Liver (tissue), 9 donors: ENCODE measurements around the gene FNDC1. TPM values are rescaled to one million over a fixed set of nuclear protein-coding genes. Genes with fewer than 3 reads are reported as not detected.
A peak's percentile ranks its signal among the peaks of the same experiment; 100 is the strongest.

ENCODE experiments used
- DNase-seq: peaks from one replicate; pipeline ENCODE4 v3.0.0-alpha.2; 2017; ENCODE audit warnings: low spot score
- H3K27ac ChIP-seq, 2 donors: one replicate each; pipeline ENCODE4 v1.7.0; 2013; ENCODE audit warnings: inconsistent platforms in 2 of 2, low read length in 2 of 2, control low read depth in 1 of 2, low read depth in 1 of 2, mild to moderate bottlenecking in 1 of 2
- H3K27me3 ChIP-seq, 4 donors: one replicate each; pipeline versions ENCODE4 v1.6.1 to v1.7.0; 2013; ENCODE audit warnings: low read length in 3 of 4, inconsistent platforms in 1 of 4, mild to moderate bottlenecking in 1 of 4, moderate library complexity in 1 of 4; ENCODE audit not compliant: control insufficient read depth in 4 of 4, insufficient read depth in 4 of 4
- H3K36me3 ChIP-seq, 4 donors: one replicate each; pipeline versions ENCODE4 v1.6.1 to v1.7.0; 2013; ENCODE audit warnings: low read length in 3 of 4, mild to moderate bottlenecking in 3 of 4, low read depth in 1 of 4, moderate library complexity in 1 of 4; ENCODE audit not compliant: control insufficient read depth in 4 of 4, insufficient read depth in 3 of 4
- H3K4me1 ChIP-seq, 4 donors: one replicate each; pipeline versions ENCODE4 v1.6.1 to v1.7.0; 2013; ENCODE audit warnings: low read length in 3 of 4, mild to moderate bottlenecking in 3 of 4, moderate library complexity in 1 of 4; ENCODE audit not compliant: control insufficient read depth in 4 of 4, insufficient read depth in 4 of 4
- H3K4me3 ChIP-seq, 3 donors: one replicate each; pipeline versions ENCODE4 v1.6.1 to v1.7.0; 2013; ENCODE audit warnings: low read length in 3 of 3, control low read depth in 1 of 3, low read depth in 1 of 3, mild to moderate bottlenecking in 1 of 3
- H3K9ac ChIP-seq, 2 donors: one replicate each; pipeline ENCODE4 v1.7.0; 2013; ENCODE audit warnings: low read length in 2 of 2, mild to moderate bottlenecking in 2 of 2, moderate library complexity in 2 of 2, control low read depth in 1 of 2, low read depth in 1 of 2
- H3K9me3 ChIP-seq, 4 donors: one replicate each; pipeline versions ENCODE4 v1.6.1 to v1.7.0; 2013; ENCODE audit warnings: low read length in 3 of 4; ENCODE audit not compliant: control insufficient read depth in 4 of 4
- EGR1 ChIP-seq, 2 donors: IDR thresholded peaks; 2 replicates each; pipeline ENCODE4 v1.6.1; 2016 to 2018; ENCODE audit warnings: antibody characterized with exemption in 2 of 2, low read depth in 2 of 2
- FOXA1 ChIP-seq: IDR thresholded peaks from 2 replicates; pipeline ENCODE4 v1.6.1; 2016; ENCODE audit warnings: antibody characterized with exemption
- FOXA2 ChIP-seq: IDR thresholded peaks from 2 replicates; pipeline ENCODE4 v1.6.1; 2016; ENCODE audit warnings: antibody characterized with exemption
- HNF4A ChIP-seq, 2 donors: conservative IDR thresholded peaks; 2 replicates each; pipeline ENCODE4 v1.6.1; 2016; ENCODE audit warnings: antibody characterized with exemption in 2 of 2, mild to moderate bottlenecking in 2 of 2
- JUND ChIP-seq, 2 donors: IDR thresholded peaks; 2 replicates each; pipeline ENCODE4 v1.6.1; 2016; ENCODE audit warnings: antibody characterized with exemption in 2 of 2
- NR2F2 ChIP-seq: IDR thresholded peaks from 2 replicates; pipeline ENCODE4 v1.6.1; 2016; ENCODE audit warnings: antibody characterized with exemption
- RAD21 ChIP-seq, 2 donors: IDR thresholded peaks; 2 replicates each; pipeline ENCODE4 v1.6.1; 2016; ENCODE audit warnings: antibody characterized with exemption in 2 of 2, mild to moderate bottlenecking in 2 of 2
- RXRA ChIP-seq, 2 donors: IDR thresholded peaks; 2 replicates each; pipeline ENCODE4 v1.6.1; 2017 to 2018; ENCODE audit warnings: antibody characterized with exemption in 2 of 2, mild to moderate bottlenecking in 1 of 2
- SP1 ChIP-seq: IDR thresholded peaks from 2 replicates; pipeline ENCODE4 v1.6.1; 2018; ENCODE audit warnings: antibody characterized with exemption, mild to moderate bottlenecking
- TAF1 ChIP-seq: conservative IDR thresholded peaks from 2 replicates; pipeline ENCODE4 v1.6.1; 2016; ENCODE audit warnings: antibody characterized with exemption, mild to moderate bottlenecking
- YY1 ChIP-seq: IDR thresholded peaks from 2 replicates; pipeline ENCODE4 v1.6.1; 2016; ENCODE audit warnings: antibody characterized with exemption, mild to moderate bottlenecking
- WGBS: extraction: QIAGEN DNeasy Blood & Tissue Kit; methylation state at CpG from one replicate; pipeline ENCODE4 v1.1.7; 2013; 5-methylcytosine and 5-hydroxymethylcytosine counted together
- polyA plus RNA-seq, 2 donors: library from polyadenylated mRNA; stranded (reverse) in 1 of 2; unstranded in 1 of 2; fragments of 200-250 nt in 1 of 2; fragments of >200 nt in 1 of 2; fragmentation: Nextera tagmentation in 1 of 2; extraction: Ambion mirVana in 1 of 2; gene quantifications; one replicate each; pipeline versions ENCODE4 v1.2.1 to v1.2.3, GENCODE V29; 2013 to 2015
- total RNA-seq, 2 donors: library from RNA; depleted of rRNA; stranded (reverse); fragments of >200 nt; gene quantifications; one replicate each; pipeline ENCODE4 v1.2.3, GENCODE V29; 2014
- TF ChIP-seq, protein P1 (sequence below): fragments of 150-350 bp; IDR thresholded peaks from 2 replicates; pipeline ENCODE4 v1.5.1; 2017; ENCODE audit warnings: improper control_type of control experiment, low read depth, low read length; ENCODE audit not compliant: missing input control
- TF ChIP-seq, protein P2 (sequence below): IDR thresholded peaks from 2 replicates; pipeline ENCODE4 v1.6.1; 2016; ENCODE audit warnings: antibody characterized with exemption
- TF ChIP-seq, protein P3 (sequence below): IDR thresholded peaks from 2 replicates; pipeline ENCODE4 v1.6.1; 2016; ENCODE audit warnings: antibody characterized with exemption, mild to moderate bottlenecking
- TF ChIP-seq, protein P4 (sequence below): IDR thresholded peaks from 2 replicates; pipeline ENCODE4 v1.6.1; 2016; ENCODE audit warnings: antibody characterized with exemption
- TF ChIP-seq, protein P5 (sequence below): IDR thresholded peaks from 2 replicates; pipeline ENCODE4 v1.6.1; 2016; ENCODE audit warnings: antibody characterized with exemption
- donor health status: healthy.
- donor health status: healthy.
- donor health status: healthy.
- donor health status: healthy.
- donor health status: healthy.

Gene FNDC1
- total and polyA plus RNA-seq, 4 donors: 0.10 to 0.47 (median 0.17) TPM; not detected in 1

DNA sequence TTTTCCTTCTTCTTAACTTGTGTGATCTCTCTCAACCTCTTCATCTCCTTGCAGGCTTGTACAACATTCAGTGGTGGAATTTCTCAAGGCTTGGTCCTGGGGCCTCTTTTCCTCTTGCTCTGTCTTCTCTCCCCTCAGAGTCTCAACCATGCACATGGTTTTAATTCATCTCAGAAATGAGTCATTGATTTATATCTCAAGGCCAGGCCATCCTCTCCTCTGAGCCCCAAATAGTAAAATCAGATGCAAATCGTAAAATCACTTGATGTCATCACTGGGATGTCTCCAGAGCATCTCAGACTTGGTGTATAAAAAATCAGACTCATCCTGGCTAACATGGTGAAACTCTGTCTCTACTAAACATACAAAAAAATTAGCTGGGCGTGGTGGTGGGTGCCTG, 85.0 kb downstream of the FNDC1 start:
- Histone ChIP-seq H3K4me3 (no peak overlapping the region), H3K27ac (no peak overlapping the region), H3K9ac (no peak overlapping the region), H3K9me3 (no peaks in the 10 kb centered on the region), H3K36me3 (no peaks in the 10 kb centered on the region), H3K4me1 (peaks cover 7 to 12% (median 11%) of the 10 kb centered on the region in 4 donors), H3K27me3 (no peaks in the 10 kb centered on the region)
- no peak for TF ChIP-seq SP1
- TF ChIP-seq, protein P1, sequence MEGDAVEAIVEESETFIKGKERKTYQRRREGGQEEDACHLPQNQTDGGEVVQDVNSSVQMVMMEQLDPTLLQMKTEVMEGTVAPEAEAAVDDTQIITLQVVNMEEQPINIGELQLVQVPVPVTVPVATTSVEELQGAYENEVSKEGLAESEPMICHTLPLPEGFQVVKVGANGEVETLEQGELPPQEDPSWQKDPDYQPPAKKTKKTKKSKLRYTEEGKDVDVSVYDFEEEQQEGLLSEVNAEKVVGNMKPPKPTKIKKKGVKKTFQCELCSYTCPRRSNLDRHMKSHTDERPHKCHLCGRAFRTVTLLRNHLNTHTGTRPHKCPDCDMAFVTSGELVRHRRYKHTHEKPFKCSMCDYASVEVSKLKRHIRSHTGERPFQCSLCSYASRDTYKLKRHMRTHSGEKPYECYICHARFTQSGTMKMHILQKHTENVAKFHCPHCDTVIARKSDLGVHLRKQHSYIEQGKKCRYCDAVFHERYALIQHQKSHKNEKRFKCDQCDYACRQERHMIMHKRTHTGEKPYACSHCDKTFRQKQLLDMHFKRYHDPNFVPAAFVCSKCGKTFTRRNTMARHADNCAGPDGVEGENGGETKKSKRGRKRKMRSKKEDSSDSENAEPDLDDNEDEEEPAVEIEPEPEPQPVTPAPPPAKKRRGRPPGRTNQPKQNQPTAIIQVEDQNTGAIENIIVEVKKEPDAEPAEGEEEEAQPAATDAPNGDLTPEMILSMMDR: no peak
- TF ChIP-seq NR2F2: no peak
- TF ChIP-seq JUND (IDR thresholded peaks at IDR 0.05): no peak
- TF ChIP-seq TAF1: no peak
- TF ChIP-seq, protein P2, sequence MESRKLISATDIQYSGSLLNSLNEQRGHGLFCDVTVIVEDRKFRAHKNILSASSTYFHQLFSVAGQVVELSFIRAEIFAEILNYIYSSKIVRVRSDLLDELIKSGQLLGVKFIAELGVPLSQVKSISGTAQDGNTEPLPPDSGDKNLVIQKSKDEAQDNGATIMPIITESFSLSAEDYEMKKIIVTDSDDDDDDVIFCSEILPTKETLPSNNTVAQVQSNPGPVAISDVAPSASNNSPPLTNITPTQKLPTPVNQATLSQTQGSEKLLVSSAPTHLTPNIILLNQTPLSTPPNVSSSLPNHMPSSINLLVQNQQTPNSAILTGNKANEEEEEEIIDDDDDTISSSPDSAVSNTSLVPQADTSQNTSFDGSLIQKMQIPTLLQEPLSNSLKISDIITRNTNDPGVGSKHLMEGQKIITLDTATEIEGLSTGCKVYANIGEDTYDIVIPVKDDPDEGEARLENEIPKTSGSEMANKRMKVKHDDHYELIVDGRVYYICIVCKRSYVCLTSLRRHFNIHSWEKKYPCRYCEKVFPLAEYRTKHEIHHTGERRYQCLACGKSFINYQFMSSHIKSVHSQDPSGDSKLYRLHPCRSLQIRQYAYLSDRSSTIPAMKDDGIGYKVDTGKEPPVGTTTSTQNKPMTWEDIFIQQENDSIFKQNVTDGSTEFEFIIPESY: no peak
- TF ChIP-seq, protein P3, sequence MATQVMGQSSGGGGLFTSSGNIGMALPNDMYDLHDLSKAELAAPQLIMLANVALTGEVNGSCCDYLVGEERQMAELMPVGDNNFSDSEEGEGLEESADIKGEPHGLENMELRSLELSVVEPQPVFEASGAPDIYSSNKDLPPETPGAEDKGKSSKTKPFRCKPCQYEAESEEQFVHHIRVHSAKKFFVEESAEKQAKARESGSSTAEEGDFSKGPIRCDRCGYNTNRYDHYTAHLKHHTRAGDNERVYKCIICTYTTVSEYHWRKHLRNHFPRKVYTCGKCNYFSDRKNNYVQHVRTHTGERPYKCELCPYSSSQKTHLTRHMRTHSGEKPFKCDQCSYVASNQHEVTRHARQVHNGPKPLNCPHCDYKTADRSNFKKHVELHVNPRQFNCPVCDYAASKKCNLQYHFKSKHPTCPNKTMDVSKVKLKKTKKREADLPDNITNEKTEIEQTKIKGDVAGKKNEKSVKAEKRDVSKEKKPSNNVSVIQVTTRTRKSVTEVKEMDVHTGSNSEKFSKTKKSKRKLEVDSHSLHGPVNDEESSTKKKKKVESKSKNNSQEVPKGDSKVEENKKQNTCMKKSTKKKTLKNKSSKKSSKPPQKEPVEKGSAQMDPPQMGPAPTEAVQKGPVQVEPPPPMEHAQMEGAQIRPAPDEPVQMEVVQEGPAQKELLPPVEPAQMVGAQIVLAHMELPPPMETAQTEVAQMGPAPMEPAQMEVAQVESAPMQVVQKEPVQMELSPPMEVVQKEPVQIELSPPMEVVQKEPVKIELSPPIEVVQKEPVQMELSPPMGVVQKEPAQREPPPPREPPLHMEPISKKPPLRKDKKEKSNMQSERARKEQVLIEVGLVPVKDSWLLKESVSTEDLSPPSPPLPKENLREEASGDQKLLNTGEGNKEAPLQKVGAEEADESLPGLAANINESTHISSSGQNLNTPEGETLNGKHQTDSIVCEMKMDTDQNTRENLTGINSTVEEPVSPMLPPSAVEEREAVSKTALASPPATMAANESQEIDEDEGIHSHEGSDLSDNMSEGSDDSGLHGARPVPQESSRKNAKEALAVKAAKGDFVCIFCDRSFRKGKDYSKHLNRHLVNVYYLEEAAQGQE: no peak
- TF ChIP-seq FOXA1: no peak
- TF ChIP-seq RXRA (IDR thresholded peaks at IDR 0.05): no peak
- no peak for TF ChIP-seq YY1
- TF ChIP-seq, protein P4, sequence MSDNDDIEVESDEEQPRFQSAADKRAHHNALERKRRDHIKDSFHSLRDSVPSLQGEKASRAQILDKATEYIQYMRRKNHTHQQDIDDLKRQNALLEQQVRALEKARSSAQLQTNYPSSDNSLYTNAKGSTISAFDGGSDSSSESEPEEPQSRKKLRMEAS: no peak
- no peak for TF ChIP-seq FOXA2
- no peak for TF ChIP-seq RAD21 (IDR thresholded peaks at IDR 0.05)
- WGBS: 81% methylated on average over 2 of the region's 2 CpGs
- DNase-seq: no peak

DNA sequence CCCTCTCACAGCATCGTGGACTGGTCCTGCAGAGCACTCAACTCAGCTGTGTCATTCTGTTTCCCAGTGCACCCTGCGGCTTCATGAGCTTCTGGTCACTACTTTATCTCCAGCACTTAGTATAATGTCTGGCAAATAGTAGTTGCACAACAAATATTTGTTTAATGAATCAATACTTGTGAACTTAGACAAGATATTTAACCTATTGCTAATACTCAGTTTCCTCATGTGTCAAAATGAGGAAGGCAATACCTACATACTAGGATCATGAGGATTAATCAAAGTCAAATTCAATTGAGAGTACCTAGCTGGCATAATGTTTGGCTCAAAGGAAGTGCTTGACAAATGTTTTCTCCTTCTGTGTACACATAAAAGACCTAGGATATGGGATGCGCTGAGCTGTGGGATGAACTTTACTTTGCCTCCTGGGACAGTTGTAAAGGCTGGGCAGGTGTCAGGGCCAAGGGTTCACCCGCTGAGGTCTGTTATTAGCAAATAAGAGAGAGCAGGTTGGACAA, 86.3 kb downstream of the FNDC1 start:
- Histone ChIP-seq H3K27me3 (no peaks in the 10 kb centered on the region), H3K4me3 (no peak overlapping the region), H3K36me3 (no peaks in the 10 kb centered on the region), H3K4me1 (peaks cover 10 to 19% (median 12%) of the 10 kb centered on the region in 4 donors), H3K9ac (no peak overlapping the region), H3K9me3 (no peaks in the 10 kb centered on the region), H3K27ac (peak overlapping the region in 1 of 2 donors; percentile 54)
- 26% methylated on average over 4 of the region's 4 CpGs for WGBS
- no peak for DNase-seq
- TF ChIP-seq FOXA2 (peak; percentile 43), RXRA (IDR thresholded peaks at IDR 0.05) (peak; percentile 97 to 98), EGR1 (IDR thresholded peaks at IDR 0.05; ENCODE audit: low read depth in 2 of 2) (peak in 1 of 2 donors; percentile 43), HNF4A (conservative IDR thresholded peaks at IDR 0.05) (peak; percentile 87 to 88), JUND (IDR thresholded peaks at IDR 0.05) (peak; percentile 87 to 93), SP1 (peak; percentile 83), NR2F2 (peak; percentile 71), FOXA1 (peak; percentile 19), YY1 (peak; percentile 72), TAF1 (no peak), RAD21 (IDR thresholded peaks at IDR 0.05) (peak; percentile 16 to 36)
- TF ChIP-seq, protein P1: no peak
- TF ChIP-seq, protein P3: peak; percentile 71
- TF ChIP-seq, protein P5, sequence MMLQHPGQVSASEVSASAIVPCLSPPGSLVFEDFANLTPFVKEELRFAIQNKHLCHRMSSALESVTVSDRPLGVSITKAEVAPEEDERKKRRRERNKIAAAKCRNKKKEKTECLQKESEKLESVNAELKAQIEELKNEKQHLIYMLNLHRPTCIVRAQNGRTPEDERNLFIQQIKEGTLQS: peak; percentile 19
- TF ChIP-seq, protein P4: peak; percentile 85
